HCT116 (cell line): Measurements from ENCODE around the gene NOXA1. TPM values are rescaled to one million over a fixed set of nuclear protein-coding genes. Genes with fewer than 3 reads are reported as not detected.
A peak's percentile ranks its signal among the peaks of the same experiment; 100 is the strongest.

Experiments used
- ATAC-seq: fragments of 200-7000 bp; cut with Tn5 transposase; 2 replicates; pipeline ENCODE4 v1.9.1; 2020; ENCODE audit warnings: mild to moderate bottlenecking, moderate library complexity
- BruUV-seq: library from RNA; stranded (reverse); fragments of 400-500 nt; replicated peaks from 2 replicates; lab custom pipeline; 2021; lab: Mats Ljungman, UMichigan
- CTCF ChIA-PET: fragments of 300-600 bp; sonication (Branson Sonifier 250); formaldehyde crosslinking; loops from one replicate; lab custom pipeline; 2021; ENCODE audit warnings: antibody characterized with exemption; lab: Charles Lee
- POLR2A ChIA-PET: fragments of 300-600, 350-600 bp; sonication (Branson Sonifier 250); formaldehyde crosslinking; loops from one replicate; lab custom pipeline; 2021; ENCODE audit warnings: antibody characterized with exemption; lab: Charles Lee
- RAD21 ChIA-PET, 2 experiments: fragments of 300-600 bp; sonication (Branson Sonifier 250); formaldehyde crosslinking; loops; one replicate each; lab custom pipeline; 2023; ENCODE audit warnings: low total read pairs in 2 of 2; ENCODE audit not compliant: uncharacterized antibody in 2 of 2, unreplicated experiment in 2 of 2, low non-redundant PET in 1 of 2; lab: Charles Lee
- DNase-seq: peaks from one replicate; pipeline ENCODE4 v3.0.0-alpha.2; 2010; ENCODE audit warnings: low read depth, low spot score
- H2AFZ ChIP-seq: fragments of 200-600 bp; shearing (Covaris generic), sonication (generic); 2 replicates; pipeline ENCODE4 v1.6.1; 2017; ENCODE audit warnings: low read depth, mixed run types, mixed read lengths, antibody characterized with exemption, low read length; ENCODE audit not compliant: poor library complexity, severe bottlenecking
- H3K27ac ChIP-seq: 2 replicates; pipeline ENCODE4 v1.5.1; 2012; ENCODE audit warnings: low read depth, low read length
- H3K27me3 ChIP-seq: fragments of 200-600 bp; sonication (generic); 2 replicates; pipeline ENCODE4 v1.6.1; 2016; ENCODE audit warnings: mixed run types, low read length, mixed read lengths; ENCODE audit not compliant: insufficient read depth
- H3K36me3 ChIP-seq, 2 experiments: fragments of 200-500 bp in 1 of 2; fragments of 200-600 bp in 1 of 2; sonication (Bioruptor generic) in 1 of 2; sonication (generic) in 1 of 2; 2 replicates each; pipeline versions ENCODE4 v1.5.1 to v1.6.1; 2014 to 2016; ENCODE audit warnings: low read length in 2 of 2, inconsistent platforms in 1 of 2, mixed read lengths in 1 of 2, mixed run types in 1 of 2; ENCODE audit not compliant: insufficient read depth in 2 of 2, control insufficient read depth in 1 of 2
- H3K4me1 ChIP-seq, 2 experiments: fragments of 200-600 bp in 1 of 2; sonication (generic) in 1 of 2; 2 replicates each; pipeline versions ENCODE4 v1.5.1 to v1.6.1; 2012 to 2017; ENCODE audit warnings: low read length in 2 of 2, inconsistent platforms in 1 of 2, mild to moderate bottlenecking in 1 of 2, mixed read lengths in 1 of 2, mixed run types in 1 of 2, moderate library complexity in 1 of 2; ENCODE audit not compliant: insufficient read depth in 2 of 2, control insufficient read depth in 1 of 2
- H3K4me2 ChIP-seq: fragments of 200-600 bp; sonication (generic); 2 replicates; pipeline ENCODE4 v1.6.1; 2017; ENCODE audit warnings: mixed run types, low read length, mixed read lengths
- H3K4me3 ChIP-seq, 2 experiments: fragments of 200-600 bp in 1 of 2; sonication (generic) in 1 of 2; replicated peaks in 1 of 2; 2 replicates each; pipeline ENCODE4 v1.5.1; 2011 to 2016; ENCODE audit warnings: low read length in 2 of 2, control low read depth in 1 of 2, low read depth in 1 of 2, mild to moderate bottlenecking in 1 of 2, mixed read lengths in 1 of 2, mixed run types in 1 of 2
- H3K79me2 ChIP-seq: fragments of 200-600 bp; sonication (generic); 2 replicates; pipeline ENCODE4 v1.6.1; 2017; ENCODE audit warnings: mild to moderate bottlenecking, mixed run types, low read length, moderate library complexity, mixed read lengths; ENCODE audit not compliant: insufficient read depth
- H3K9ac ChIP-seq: fragments of 200-600 bp; sonication (generic); 2 replicates; pipeline ENCODE4 v1.6.1; 2016; ENCODE audit warnings: low read length, mixed read lengths
- H3K9me2 ChIP-seq: fragments of 200-600 bp; sonication (generic), shearing (Covaris generic); 2 replicates; pipeline ENCODE4 v1.6.1; 2017; ENCODE audit warnings: mixed run types, mild to moderate bottlenecking, moderate library complexity; ENCODE audit not compliant: insufficient read depth
- H3K9me3 ChIP-seq, 2 experiments: fragments of 200-500 bp in 1 of 2; fragments of 200-600 bp in 1 of 2; sonication (Bioruptor generic) in 1 of 2; sonication (generic) in 1 of 2; 2 replicates each; pipeline ENCODE4 v1.6.1; 2014 to 2017; ENCODE audit warnings: low read length in 2 of 2, mixed read lengths in 2 of 2, inconsistent platforms in 1 of 2, low read depth in 1 of 2, mild to moderate bottlenecking in 1 of 2, mixed run types in 1 of 2, moderate library complexity in 1 of 2; ENCODE audit not compliant: control insufficient read depth in 1 of 2, insufficient read depth in 1 of 2
- H4K20me1 ChIP-seq: fragments of 200-600 bp; sonication (generic), shearing (Covaris generic); 2 replicates; pipeline ENCODE4 v1.6.1; 2017; ENCODE audit warnings: mixed run types, mild to moderate bottlenecking, moderate library complexity; ENCODE audit not compliant: insufficient read depth
- ATF3 ChIP-seq: IDR thresholded peaks from 2 replicates; pipeline ENCODE4 v1.6.1; 2012
- CEBPB ChIP-seq: IDR thresholded peaks from 2 replicates; pipeline ENCODE4 v1.6.1; 2012; ENCODE audit warnings: low read depth
- EGR1 ChIP-seq: IDR thresholded peaks from 2 replicates; pipeline ENCODE4 v1.6.1; 2012; ENCODE audit warnings: low read depth
- ELF1 ChIP-seq: IDR thresholded peaks from 2 replicates; pipeline ENCODE4 v1.6.1; 2012; ENCODE audit warnings: low read depth, borderline replicate concordance
- EZH2 ChIP-seq: fragments of 200-600 bp; sonication (generic); IDR thresholded peaks from 2 replicates; pipeline ENCODE4 v1.6.1; 2017; ENCODE audit warnings: antibody characterized with exemption, mixed run types
- FOSL1 ChIP-seq: IDR thresholded peaks from 2 replicates; pipeline ENCODE4 v1.6.1; 2012; ENCODE audit warnings: low read depth
- JUND ChIP-seq: IDR thresholded peaks from 2 replicates; pipeline ENCODE4 v1.6.1; 2012
- POLR2AphosphoS5 ChIP-seq: IDR thresholded peaks from 2 replicates; pipeline ENCODE4 v1.6.1; 2011; ENCODE audit warnings: mild to moderate bottlenecking, low read depth, low read length, moderate library complexity
- RAD21 ChIP-seq: IDR thresholded peaks from 2 replicates; pipeline ENCODE4 v1.6.1; 2012; ENCODE audit warnings: low read depth, mild to moderate bottlenecking
- SIN3A ChIP-seq: IDR thresholded peaks from 2 replicates; pipeline ENCODE4 v1.6.1; 2012; ENCODE audit warnings: low read depth
- TCF7L2 ChIP-seq: IDR thresholded peaks from 2 replicates; pipeline ENCODE4 v1.7.0; 2011; ENCODE audit warnings: borderline replicate concordance, inconsistent platforms; ENCODE audit not compliant: insufficient read depth, insufficient read length; ENCODE audit errors: extremely low read depth
- YY1 ChIP-seq: IDR thresholded peaks from 2 replicates; pipeline ENCODE4 v1.6.1; 2011; ENCODE audit warnings: low read length, low read depth, moderate library complexity, mild to moderate bottlenecking; ENCODE audit not compliant: insufficient replicate concordance; ENCODE audit errors: extremely low read depth
- ZFX ChIP-seq: fragments of 450-650 bp; IDR thresholded peaks from 2 replicates; pipeline ENCODE4 v1.6.1; 2017
- ZNF274 ChIP-seq: fragments of 200-500 bp; sonication (Bioruptor generic); IDR thresholded peaks from 2 replicates; pipeline ENCODE4 v1.6.1; 2014; ENCODE audit warnings: mild to moderate bottlenecking, low read depth, low read length, inconsistent platforms
- intact Hi-C: fragments of 100-400 bp; cut with micrococcal nuclease; formaldehyde crosslinking; loops from 2 replicates; pipeline ENCODE4 v1.10.0; 2022
- total RNA-seq: library from RNA; stranded (reverse); gene quantifications from one replicate; pipeline ENCODE4 v1.2.1, GENCODE V29; 2021; ENCODE audit not compliant: unreplicated experiment
- TF ChIP-seq, protein P1 (sequence below): IDR thresholded peaks from 2 replicates; pipeline ENCODE4 v1.6.1; 2012; ENCODE audit warnings: low read depth
- TF ChIP-seq, protein P2 (sequence below), 3 experiments: fragments of 200-600 bp in 1 of 3; sonication (generic) in 1 of 3; IDR thresholded peaks in 2 of 3; conservative IDR thresholded peaks in 1 of 3; 2 replicates each; pipeline ENCODE4 v1.5.1; 2012 to 2017; ENCODE audit warnings: low read depth in 2 of 3, low read length in 2 of 3, antibody characterized with exemption in 1 of 3, borderline replicate concordance in 1 of 3, control low read depth in 1 of 3, mild to moderate bottlenecking in 1 of 3, mixed read lengths in 1 of 3, mixed run types in 1 of 3, moderate library complexity in 1 of 3; ENCODE audit not compliant: insufficient read depth in 1 of 3
- TF ChIP-seq, protein P3 (sequence below): IDR thresholded peaks from 2 replicates; pipeline ENCODE4 v1.6.1; 2012

Gene NOXA1
- total RNA-seq, 1 experiment from 2014 or later: 13.2 TPM

GRCh38 chr9:137391411-137391754 is 31.8 kb upstream of the NOXA1 start:
- CTCF ChIA-PET: no interaction called here
- intact Hi-C loops: no loop called here
- H3K27me3 ChIP-seq: no peaks in the 10 kb centered on the region
- RAD21 ChIA-PET: no interaction called here
- no peaks in the 10 kb centered on the region; a peak in 1 of 4 replicates for H3K4me1 ChIP-seq
- H2AFZ ChIP-seq: no peak overlapping the region
- no peak overlapping the region for H3K9ac ChIP-seq
- DNase-seq (no peak), ATAC-seq (peak; percentile 44; the same call in 1 of the 2 replicates)
- POLR2A ChIA-PET: no interaction called here
- no peak overlapping the region for H3K4me2 ChIP-seq
- no peaks in the 10 kb centered on the region for H3K9me3 ChIP-seq
- H4K20me1 ChIP-seq: no peaks in the 10 kb centered on the region
- no peak overlapping the region for H3K27ac ChIP-seq
- no peak overlapping the region for H3K4me3 ChIP-seq
- TF ChIP-seq EGR1: no peak
- TF ChIP-seq JUND: no peak
- no peak for TF ChIP-seq TCF7L2
- TF ChIP-seq POLR2AphosphoS5: no peak
- TF ChIP-seq, protein P1, sequence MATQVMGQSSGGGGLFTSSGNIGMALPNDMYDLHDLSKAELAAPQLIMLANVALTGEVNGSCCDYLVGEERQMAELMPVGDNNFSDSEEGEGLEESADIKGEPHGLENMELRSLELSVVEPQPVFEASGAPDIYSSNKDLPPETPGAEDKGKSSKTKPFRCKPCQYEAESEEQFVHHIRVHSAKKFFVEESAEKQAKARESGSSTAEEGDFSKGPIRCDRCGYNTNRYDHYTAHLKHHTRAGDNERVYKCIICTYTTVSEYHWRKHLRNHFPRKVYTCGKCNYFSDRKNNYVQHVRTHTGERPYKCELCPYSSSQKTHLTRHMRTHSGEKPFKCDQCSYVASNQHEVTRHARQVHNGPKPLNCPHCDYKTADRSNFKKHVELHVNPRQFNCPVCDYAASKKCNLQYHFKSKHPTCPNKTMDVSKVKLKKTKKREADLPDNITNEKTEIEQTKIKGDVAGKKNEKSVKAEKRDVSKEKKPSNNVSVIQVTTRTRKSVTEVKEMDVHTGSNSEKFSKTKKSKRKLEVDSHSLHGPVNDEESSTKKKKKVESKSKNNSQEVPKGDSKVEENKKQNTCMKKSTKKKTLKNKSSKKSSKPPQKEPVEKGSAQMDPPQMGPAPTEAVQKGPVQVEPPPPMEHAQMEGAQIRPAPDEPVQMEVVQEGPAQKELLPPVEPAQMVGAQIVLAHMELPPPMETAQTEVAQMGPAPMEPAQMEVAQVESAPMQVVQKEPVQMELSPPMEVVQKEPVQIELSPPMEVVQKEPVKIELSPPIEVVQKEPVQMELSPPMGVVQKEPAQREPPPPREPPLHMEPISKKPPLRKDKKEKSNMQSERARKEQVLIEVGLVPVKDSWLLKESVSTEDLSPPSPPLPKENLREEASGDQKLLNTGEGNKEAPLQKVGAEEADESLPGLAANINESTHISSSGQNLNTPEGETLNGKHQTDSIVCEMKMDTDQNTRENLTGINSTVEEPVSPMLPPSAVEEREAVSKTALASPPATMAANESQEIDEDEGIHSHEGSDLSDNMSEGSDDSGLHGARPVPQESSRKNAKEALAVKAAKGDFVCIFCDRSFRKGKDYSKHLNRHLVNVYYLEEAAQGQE: no peak
- TF ChIP-seq YY1: no peak
- no peak for TF ChIP-seq SIN3A
- no peak for TF ChIP-seq EZH2
- TF ChIP-seq RAD21: no peak
- TF ChIP-seq CEBPB: no peak
- TF ChIP-seq, protein P2, sequence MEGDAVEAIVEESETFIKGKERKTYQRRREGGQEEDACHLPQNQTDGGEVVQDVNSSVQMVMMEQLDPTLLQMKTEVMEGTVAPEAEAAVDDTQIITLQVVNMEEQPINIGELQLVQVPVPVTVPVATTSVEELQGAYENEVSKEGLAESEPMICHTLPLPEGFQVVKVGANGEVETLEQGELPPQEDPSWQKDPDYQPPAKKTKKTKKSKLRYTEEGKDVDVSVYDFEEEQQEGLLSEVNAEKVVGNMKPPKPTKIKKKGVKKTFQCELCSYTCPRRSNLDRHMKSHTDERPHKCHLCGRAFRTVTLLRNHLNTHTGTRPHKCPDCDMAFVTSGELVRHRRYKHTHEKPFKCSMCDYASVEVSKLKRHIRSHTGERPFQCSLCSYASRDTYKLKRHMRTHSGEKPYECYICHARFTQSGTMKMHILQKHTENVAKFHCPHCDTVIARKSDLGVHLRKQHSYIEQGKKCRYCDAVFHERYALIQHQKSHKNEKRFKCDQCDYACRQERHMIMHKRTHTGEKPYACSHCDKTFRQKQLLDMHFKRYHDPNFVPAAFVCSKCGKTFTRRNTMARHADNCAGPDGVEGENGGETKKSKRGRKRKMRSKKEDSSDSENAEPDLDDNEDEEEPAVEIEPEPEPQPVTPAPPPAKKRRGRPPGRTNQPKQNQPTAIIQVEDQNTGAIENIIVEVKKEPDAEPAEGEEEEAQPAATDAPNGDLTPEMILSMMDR (IDR thresholded peaks at IDR 0.05 in 2 of 3, conservative IDR thresholded peaks at IDR 0.05 in 1 of 3; ENCODE audit: borderline replicate concordance in 1 of 3, insufficient read depth in 1 of 3, low read depth in 2 of 3, low read length in 2 of 3): no peak
- no peak for TF ChIP-seq ZFX
- TF ChIP-seq ELF1: no peak
- no peak for TF ChIP-seq ATF3
- TF ChIP-seq FOSL1: no peak
- no peak for TF ChIP-seq ZNF274
- TF ChIP-seq, protein P3, sequence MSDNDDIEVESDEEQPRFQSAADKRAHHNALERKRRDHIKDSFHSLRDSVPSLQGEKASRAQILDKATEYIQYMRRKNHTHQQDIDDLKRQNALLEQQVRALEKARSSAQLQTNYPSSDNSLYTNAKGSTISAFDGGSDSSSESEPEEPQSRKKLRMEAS: no peak
- H3K36me3 ChIP-seq: no peaks in the 10 kb centered on the region
- H3K79me2 ChIP-seq: no peaks in the 10 kb centered on the region
- no peaks in the 10 kb centered on the region for H3K9me2 ChIP-seq
- no TSS peak for BruUV-seq
